Left forelimb (tissue), 1 donor: ENCODE data around the gene SMIM11.
"Not testable (repeated sequence)": the region's sequence is repeated elsewhere in the genome, so short reads cannot be mapped to it uniquely, and the experiment has no call there.

Experiments used
- DNase-seq: peaks from one replicate; pipeline ENCODE4 v3.0.0-alpha.2; 2018; ENCODE audit warnings: low spot score

Gene SMIM11

DNA sequence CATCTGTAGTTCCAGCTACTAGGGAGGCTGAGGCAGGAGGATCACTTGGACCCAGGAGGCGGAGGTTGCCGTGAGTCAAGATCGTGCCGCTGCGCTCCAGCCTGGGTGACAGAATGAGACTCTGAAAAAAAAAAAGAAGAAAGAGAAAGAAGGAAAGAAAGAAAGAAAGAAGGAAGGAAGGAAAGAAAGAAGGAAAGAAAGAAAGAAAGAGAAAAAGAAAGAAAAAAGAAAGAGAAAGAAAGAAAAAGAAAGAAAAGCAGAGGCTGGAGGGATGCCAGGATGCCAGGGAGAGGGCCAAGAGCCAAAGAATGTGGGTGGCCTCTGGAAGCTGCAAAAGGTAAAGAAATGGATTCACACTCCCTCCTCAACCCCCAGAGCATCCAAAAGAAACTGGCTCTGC lies 19.7 kb upstream of the SMIM11 start:
- no peak for DNase-seq

DNA sequence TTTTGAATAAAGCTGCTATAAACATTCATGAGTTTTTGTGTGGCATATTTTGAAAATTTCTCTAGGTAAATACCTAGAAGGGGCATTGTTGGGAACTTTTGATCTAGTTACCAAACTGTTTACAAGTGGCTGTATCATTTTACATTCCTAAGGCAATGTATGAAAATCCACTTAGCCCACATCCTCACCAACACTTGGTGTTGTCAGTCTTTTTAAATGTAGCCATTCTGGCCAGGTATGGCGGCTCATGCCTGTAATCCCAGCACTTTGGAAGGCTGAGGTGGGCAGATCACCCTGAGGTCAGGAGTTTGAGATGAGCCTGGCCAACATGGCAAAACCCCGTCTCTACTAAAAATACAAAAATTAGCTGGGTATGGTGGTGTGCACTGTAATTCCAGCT lies 17.4 kb upstream of the SMIM11 start:
- DNase-seq, result peak; percentile 6

DNA sequence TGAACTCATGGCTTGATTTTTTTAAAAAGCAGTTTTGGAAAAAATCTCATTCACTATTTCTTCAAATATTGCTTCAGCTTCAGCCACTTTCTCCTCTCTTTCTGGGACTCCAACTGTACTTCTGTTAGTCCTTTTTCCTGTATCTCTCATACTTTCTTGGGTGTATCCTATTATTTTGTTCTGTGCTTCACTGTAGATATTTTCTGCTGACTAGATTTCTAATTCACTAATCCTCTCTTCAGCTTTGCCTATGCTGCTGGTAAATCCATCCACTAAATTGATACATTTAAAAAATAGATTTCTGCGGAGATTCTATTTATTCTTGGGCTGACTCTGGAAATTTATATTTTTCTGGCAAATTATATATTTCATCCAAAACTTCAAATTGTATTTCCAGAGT lies 16.4 kb upstream of the SMIM11 start:
- no peak for DNase-seq

DNA sequence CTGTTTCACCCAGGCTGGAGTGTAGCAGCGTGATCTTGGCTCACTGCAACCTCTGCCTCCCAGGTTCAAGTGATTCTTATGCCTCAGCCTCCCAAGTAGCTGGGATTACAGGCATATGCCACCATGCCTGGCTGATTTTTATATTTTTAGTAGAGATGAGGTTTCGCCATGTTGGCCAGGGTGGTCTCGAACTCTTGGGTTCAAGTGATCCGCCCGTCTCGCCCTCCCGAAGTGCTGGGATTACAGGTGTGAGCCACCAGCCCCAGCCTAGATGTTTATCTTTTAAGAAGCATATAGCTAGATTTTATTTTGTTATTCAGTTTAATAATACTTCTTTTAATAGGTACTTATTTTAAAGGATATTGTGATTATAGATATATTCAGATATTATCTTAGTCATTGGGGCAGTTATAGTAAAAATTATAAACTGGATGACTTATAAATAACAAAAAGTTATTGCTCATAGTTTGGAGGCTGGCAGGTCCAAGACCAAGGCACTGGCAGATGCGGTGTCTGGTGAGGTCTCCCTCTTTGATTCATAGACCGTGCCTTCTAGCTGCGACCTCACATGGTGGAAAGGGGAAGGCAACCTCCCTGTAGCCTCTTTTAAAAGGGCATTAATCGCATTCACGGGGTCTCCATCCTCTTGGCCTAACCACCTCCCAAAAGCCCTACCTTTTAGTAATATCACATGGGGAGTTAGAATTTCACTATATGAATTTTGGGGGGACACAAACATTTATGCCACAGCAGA lies 14.6 kb upstream of the SMIM11 start:
- peak; percentile 33 for DNase-seq

DNA sequence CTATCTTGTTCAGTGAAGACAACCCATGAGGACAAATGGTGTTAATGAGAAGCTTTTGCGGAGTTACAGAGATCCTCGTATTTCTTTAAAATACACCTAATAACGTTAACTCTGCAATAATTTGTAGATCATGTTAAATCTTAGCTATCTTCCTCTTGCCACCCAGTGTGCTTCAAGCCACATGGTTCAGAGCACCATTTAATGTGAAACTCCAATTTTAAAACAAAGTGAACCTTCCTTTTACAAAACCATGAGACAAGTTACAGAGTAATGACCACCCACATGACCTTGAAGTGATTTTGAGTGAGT lies 13.2 kb upstream of the SMIM11 start:
- no peak for DNase-seq

DNA sequence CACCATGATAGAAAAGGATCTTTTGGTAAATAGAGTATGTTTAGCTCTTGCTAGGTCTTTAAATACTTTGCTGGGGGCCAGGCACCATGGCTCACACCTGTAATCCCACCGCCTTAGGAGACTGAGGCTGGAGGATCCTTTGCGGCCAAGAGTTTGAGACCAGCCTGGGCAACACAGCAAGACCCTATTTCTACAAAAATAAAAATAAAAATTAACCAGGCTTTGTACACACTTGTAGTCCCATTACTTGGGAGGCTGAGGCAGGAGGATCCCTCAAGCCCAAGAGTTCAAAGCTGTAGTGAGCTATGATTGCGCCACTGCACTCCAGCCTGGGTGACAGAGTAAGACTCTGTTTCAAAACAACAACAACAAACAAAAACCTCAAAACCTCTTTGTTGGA lies 12.6 kb upstream of the SMIM11 start:
- DNase-seq, result peak; percentile 3

DNA sequence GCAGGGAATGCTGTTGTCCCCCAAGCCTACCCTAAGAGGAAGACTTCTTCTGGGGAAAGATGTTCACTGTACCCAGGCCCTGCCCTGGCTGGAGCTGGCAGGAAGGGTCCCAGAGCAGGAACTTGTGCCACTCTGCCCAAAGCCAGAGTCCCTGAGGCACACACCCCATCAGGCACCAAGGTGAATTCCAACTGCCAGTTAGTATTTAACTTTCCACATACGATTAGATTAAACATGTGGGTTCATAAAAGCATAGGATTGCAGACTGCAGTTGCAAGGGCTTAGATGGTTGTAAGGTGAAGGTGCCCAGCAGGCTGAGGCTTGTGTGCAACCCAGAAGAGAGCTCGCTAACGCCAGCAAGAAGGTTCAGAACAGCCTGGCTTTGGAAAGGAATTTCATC lies 11.6 kb upstream of the SMIM11 start, which contains the start of gene KCNE2:
Gene KCNE2, plus strand, starts transcription at position 274 of the 400 bp plus-strand sequence. CDS start 6,473 bp downstream, outside the sequence.
- DNase-seq, result peak; percentile 23

DNA sequence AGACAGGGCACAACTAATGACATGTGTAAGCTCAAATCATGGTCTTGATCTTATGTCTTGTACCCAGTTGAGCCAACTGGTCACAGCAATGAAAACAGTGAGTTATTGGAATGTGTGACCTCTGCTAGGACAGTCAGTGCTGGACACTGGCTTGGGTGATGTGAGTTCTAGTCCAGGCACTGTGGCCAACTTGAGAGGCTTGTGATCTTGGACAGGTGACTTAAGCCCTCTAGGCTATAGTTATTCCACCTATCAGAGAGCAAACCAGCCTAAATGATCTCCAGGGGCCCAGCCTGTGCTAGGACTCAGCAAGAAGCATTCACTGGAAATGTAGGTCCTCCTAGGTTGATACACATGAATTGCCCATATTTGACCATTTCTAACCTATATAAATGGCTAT lies 10.4 kb upstream of the SMIM11 start:
- DNase-seq, result peak; percentile 9

DNA sequence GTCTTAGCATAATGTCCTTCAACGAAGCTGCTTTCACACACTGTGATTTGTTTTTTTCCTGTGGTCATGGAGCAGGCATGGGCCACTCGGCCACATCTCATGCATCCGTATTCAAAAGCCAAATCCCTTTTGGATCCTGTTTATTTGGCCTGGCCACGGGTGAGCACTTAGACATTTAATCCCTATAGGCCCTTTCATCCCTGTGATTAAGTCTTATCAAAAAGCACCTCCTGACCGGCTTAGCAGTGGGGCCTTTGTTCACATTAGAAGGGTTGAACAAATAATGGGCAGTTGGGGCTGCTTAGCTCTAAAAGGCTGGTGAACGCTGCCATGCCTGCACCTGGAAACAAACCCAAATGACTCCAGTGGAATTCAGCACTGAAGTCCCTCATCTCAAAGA lies 9.5 kb upstream of the SMIM11 start:
- peak; percentile 6 for DNase-seq

DNA sequence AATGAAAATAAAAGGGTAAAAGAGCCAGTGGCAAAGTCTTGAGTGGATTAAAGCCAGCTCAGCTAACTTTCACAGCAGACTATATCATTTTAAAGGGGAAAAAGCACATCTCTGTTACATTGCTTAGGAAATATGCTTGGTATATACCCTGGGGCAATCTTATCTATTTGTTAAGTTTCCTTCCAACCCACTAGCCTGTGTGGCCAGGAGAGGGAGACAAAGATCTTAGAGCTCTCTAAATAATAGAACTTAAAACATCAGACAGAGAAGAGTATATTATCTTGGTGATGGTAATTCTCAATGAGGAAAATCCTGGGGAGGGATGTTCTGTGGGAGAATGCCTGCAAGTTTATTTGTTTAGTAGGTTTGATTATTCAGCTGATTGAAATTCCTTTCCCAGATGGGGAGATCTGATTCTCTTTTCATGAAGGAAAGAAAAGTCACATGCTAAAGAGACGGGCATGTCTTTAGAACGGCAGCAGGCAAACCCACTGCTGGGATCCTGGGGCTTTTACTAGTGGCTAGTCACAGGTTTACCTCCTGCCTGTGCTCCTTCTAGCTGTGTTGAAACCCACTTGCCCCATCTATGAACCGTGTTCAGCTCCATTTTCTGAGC lies 7.9 kb upstream of the SMIM11 start:
- peak; percentile 12 for DNase-seq

DNA sequence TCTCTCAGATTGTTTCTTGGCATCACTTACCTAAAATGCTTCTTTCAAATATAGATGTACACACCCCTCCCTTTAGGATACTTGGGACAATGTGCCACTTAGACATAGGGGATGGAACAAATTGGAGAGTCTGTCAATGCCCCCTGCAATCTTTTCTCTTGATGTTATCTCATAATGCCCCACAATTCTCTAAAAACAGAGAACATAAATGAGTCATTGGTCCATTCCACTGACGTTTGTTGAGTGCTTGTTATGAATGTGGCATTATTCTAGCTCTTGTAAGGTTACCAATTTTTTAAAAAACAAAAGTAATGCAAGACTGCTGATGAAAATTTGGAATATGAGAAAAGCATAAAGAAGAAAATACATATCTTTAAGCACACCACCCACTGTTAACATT lies 5.6 kb upstream of the SMIM11 start:
- no peak for DNase-seq

DNA sequence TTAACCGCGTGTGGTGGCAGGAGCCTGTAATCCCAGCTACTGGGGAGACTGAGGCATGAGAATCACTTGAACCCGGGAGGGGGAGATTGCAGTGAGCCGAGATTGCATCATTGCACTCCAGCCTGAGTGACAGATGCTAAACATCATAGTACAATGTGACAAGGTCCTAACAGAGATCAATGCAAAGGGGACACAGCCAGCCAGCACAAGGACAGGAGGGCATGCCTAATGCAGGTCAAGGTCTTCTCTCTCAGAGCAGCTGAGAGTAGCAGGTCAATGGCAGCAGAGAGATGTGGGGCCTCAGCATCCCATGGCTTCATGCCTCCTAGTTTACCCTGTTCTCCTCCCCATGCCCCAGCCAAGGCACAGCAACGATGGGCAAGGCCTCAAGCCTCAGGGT lies 3.0 kb upstream of the SMIM11 start:
- peak; percentile 25 for DNase-seq

DNA sequence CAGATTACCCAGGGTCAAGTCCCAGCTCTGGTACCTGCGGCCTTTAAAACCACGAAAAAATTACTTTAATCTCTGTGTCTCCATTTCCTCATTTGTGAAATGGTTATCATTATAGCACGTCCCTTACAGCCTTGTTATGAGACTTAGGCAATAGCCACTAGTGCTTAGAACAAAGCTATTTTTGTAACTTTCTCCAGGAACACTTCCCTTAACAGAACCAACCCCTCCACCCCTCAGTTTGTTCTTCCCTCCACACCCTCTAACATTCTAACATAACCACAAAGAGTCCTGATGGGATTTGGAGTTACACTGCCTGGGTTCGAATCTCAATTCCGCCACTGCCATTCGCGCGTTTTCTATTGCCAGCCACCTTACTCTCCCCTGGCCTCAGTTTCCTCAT lies 845 bp upstream of the SMIM11 start:
- DNase-seq, result not testable (repeated sequence)

DNA sequence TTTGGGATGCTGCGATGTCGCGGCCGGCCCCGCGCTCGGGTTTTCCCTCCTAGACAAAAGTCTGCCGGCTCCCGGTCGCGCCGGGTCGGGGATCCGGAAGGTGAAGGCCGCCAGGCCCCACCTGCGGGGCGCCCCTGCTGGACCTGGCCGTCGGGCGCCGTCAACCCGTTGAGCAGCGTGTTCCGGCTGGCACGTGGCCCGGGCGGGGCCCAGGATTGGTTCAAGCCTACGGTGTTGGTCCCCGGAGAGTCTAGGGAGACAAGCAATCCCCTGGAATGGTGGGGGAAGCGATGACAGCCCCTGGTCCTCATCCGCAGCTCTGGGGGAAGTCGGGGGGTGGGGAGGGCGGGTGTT lies 289 bp downstream of the SMIM11 start:
- DNase-seq, result not testable (repeated sequence)

DNA sequence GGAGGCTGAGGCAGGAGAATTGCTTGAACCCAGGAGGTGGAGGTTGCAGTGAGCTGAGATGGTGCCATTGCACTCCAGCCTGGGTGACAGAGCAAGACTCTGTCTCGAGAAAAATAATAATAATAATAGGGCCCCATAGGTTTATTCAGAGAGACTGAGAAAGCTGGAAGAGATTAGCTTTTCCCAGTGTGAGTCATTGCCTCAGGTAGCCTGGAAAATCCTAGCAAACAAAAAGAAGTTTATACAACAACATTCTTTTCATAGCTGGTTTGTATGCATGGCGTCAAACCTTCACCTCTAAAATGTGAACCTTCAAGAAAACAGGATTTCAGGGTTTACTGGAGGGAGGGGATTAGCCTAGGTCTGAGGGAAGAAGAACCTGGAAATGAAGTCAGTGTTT lies 7.8 kb downstream of the SMIM11 start:
- not testable (repeated sequence) for DNase-seq

DNA sequence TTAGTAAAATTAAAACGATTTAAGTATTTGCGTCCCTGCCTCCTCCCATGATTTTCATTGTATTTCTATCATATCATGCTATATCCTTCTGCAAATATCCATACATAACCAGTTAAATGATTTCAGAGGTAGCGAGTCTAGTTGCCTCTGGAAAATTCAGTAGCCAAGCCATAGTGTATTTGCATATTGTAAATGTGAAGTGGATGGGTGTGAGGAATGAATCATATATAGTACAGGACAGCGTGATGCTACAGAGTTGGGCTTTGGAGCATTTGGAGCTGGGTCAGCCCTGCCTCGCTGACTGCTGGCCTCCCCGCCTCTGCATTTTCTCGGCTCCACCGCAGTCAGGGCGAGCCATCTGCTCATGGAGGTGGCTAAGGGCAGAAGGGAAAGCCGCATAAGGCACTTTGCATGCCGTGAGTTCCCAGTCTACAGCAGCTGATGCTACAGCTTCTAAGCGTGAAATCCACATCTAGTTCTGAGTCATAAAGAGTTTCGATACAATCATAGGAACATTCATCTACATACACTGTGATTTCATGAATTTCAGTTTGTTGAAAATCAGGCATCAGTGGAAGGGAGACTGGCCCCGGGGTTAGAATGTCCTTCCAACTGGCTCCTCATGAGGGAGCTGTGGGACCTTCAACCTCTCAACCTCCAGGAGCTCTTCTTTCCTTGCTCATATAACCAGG lies 8.6 kb downstream of the SMIM11 start:
- not testable (repeated sequence) for DNase-seq

DNA sequence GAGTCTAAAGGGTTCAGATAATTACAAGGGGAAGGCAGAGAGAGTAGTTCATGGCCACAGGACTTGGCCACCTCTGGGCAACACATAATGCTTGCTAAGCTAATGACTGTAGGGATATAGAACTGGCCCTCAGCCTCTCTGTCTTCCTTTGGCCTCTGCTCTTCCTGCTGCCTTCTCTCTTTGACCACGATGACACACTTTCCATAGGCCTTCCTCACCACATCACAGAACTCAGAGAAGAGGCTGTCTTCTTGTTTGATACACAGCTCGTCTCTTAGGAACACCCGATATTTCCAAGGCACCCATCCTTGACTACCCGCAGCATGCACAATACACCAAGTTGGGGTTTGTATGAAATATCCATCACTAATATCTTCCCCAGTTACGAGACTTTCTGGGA lies 25.2 kb downstream of the SMIM11 start:
- DNase-seq, result not testable (repeated sequence)

DNA sequence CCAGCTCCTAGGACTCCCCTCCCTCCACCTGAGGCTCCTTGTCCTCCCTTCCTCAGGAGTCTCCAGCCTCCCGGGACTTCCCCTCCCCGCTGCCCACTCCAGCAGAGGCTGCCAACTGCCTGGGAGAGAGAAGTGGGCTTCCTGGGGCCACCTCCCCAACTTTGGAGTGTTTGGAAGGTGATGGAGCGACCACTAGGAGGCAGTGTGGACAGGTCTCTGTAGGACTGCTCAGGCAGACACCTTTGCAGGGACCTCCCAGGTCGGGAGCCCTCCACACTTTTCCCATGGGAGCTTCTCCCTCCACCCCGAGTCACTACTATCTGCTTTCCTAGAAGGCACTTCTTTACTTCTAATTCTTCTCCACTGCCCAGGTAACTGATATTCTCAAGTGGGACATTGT lies 29.4 kb downstream of the SMIM11 start:
- DNase-seq, result not testable (repeated sequence)

DNA sequence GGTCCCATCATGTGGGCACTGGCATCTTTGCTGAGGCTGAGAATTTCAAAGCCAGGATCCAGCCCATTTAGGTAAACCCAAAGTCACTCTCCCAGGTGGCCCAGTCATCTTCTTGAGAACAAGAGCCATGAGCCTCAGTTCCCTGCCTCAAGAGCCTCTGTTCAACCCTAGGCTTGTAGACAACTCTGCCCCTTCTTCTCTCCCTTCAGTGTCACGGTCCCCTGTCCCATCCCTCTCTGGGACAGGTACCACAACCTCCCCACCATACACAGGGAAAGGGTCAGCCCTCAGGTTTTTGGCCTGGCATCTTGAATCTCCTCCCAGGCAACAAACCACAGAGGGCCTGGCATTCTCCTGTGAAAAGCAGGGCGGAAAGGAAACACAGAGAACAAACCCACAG lies 30.4 kb downstream of the SMIM11 start:
- not testable (repeated sequence) for DNase-seq

DNA sequence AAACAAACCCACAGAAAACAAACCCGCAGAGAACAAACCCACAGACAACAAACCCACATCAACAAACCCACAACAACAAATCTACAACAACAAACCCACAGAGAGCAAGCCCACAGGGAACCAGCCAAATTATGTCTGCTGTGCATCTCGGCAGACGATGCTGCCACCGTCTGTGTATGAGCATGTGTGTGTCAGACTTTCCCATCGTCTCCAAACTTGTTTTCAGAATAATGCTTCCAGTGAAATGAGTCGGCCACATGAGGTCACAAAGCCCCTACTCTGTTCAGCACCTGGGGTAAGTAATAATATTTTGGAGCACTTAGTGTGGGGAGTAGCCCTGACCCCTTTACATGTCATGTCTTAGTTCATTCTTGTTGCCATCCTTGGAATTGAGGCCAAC lies 30.8 kb downstream of the SMIM11 start:
- not testable (repeated sequence) for DNase-seq

DNA sequence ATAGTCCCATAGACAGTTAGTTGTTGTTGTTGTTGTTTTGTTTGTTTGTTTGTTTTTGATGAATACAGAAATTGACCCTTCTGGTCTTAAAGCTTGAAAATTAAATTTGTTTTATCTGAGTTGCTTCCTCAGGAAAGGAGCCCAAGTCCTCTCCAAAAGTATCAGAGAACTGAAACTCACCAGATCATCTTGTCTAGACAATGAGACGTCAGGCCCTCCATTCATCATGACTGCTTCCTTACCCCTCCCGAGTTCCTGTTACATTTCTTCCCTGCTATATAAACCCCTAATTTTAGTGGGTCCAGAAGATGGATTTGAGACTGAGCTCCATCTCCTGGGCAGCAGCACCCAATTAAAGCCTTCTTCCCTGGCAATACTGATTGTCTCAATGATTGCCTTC lies 31.4 kb downstream of the SMIM11 start:
- DNase-seq, result not testable (repeated sequence)

DNA sequence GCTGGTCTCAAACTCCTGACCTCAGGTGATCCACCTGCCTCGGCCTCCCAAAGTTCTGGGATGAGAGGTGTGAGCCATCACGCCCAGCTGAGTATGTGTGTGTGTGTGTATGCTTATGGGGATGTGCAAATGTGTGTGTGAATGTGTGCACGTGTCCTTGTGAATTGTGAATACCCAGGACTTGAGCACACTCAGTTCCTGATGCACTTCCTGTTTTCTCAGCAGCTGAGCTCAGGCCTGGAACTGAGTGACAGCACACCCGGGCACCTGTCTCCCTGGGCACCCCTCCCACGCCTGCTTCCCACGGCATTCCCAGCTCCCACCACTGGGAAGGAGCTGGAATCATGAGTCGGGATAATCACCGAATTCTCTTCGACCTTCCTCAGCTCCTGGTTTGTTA lies 32.0 kb downstream of the SMIM11 start:
- DNase-seq, result not testable (repeated sequence)

DNA sequence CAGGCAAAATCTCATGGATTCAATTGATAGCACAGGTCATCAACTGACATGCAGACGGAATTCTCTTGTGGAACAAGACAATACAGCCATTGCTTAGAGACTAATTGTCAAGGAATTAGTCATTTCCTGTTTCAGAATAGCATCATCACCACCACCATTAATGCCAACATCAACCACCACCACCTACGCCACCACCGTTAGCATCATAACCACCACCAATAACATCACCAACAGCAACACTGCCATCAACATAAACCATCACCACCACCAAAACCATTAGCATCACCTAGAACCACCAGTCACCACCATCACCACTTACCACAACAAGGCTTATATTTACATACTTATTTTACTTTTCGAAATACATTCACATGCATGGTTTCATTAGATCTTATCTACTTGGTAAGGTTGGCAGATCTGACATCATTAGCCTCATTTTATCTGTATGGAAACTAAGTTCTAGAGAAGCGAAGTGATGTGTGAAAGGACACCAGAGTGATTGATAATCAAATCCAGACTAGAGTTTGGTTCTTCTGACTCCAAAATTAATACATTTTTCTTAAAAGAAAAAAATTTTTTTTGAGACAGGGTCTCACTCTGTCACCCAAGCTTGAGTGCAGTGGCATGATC lies 42.3 kb downstream of the SMIM11 start:
- DNase-seq, result not testable (repeated sequence)
